ENCODE measurements around the gene SLC17A9.
"Not testable (repeated sequence)": the region's sequence is repeated elsewhere in the genome, so short reads cannot be mapped to it uniquely, and the experiment has no call there.

SLC17A9 gene

GRCh38 chr20:62958388-62959100 lies 6.0 kb downstream of the SLC17A9 start:
- TF ChIP-seq CTCF (conservative IDR thresholded peaks at IDR 0.05; ENCODE audit: control insufficient read depth, insufficient read depth, low read depth, low read length): no peak
- H3K4me3 ChIP-seq (ENCODE audit: control insufficient read depth, low read depth, low read length): no peak overlapping the region
- no peak for DNase-seq (ENCODE audit: low read depth)

GRCh38 chr20:62959101-62959971 lies 6.8 kb downstream of the SLC17A9 start:
- no peak for DNase-seq (ENCODE audit: low read depth)
- no peak for TF ChIP-seq CTCF (conservative IDR thresholded peaks at IDR 0.05; ENCODE audit: control insufficient read depth, insufficient read depth, low read depth, low read length)

GRCh38 chr20:62959998-62960436 lies 7.5 kb downstream of the SLC17A9 start:
- TF ChIP-seq CTCF (conservative IDR thresholded peaks at IDR 0.05; ENCODE audit: control insufficient read depth, insufficient read depth, low read depth, low read length): no peak
- H3K4me3 ChIP-seq (ENCODE audit: control insufficient read depth, low read depth, low read length): no peak overlapping the region
- DNase-seq (ENCODE audit: low read depth): no peak

More at GRCh38 chr20:62959101-62959971, 6.8 kb downstream of the SLC17A9 start:
- H3K4me3 ChIP-seq (ENCODE audit: control insufficient read depth, low read depth, low read length): no peak overlapping the region

- not testable (repeated sequence) for H3K4me3 ChIP-seq (ENCODE audit: control insufficient read depth, low read depth, low read length); DNase-seq (ENCODE audit: low read depth)
Observed at GRCh38 chr20:62960446-62961309, 8.2 kb downstream of the SLC17A9 start.

- H3K4me3 ChIP-seq (ENCODE audit: control insufficient read depth, low read depth, low read length): no peak overlapping the region
- no peak for DNase-seq (ENCODE audit: low read depth)
- no peak for TF ChIP-seq CTCF (conservative IDR thresholded peaks at IDR 0.05; ENCODE audit: control insufficient read depth, insufficient read depth, low read depth, low read length)
Observed at GRCh38 chr20:62961310-62961783, 8.8 kb downstream of the SLC17A9 start.

- DNase-seq (ENCODE audit: low read depth): no peak
- no peak overlapping the region for H3K4me3 ChIP-seq (ENCODE audit: control insufficient read depth, low read depth, low read length)
- TF ChIP-seq CTCF (conservative IDR thresholded peaks at IDR 0.05; ENCODE audit: control insufficient read depth, insufficient read depth, low read depth, low read length): no peak
Observed at GRCh38 chr20:62961799-62962198, 9.3 kb downstream of the SLC17A9 start.

All from fibroblast of mammary gland (primary cell).